HepG2 (cell line): Measurements from ENCODE around the gene RAB40C. TPM values are rescaled to one million over a fixed set of nuclear protein-coding genes. Genes with fewer than 3 reads are reported as not detected.

ENCODE experiments used
- ATAC-seq: fragments of 200-7000 bp; cut with Tn5 transposase; 3 replicates; pipeline ENCODE4 v1.9.1; 2020; ENCODE audit warnings: mild to moderate bottlenecking, moderate library complexity
- BruUV-seq: library from RNA; stranded (reverse); fragments of 400-500 nt; replicated peaks from 2 replicates; lab custom pipeline; 2021; lab: Mats Ljungman, UMichigan
- CTCF ChIA-PET: fragments of 300-600 bp; formaldehyde crosslinking; extraction: SDS; loops from one replicate; lab custom pipeline; 2021; ENCODE audit warnings: low total read pairs, inconsistent platforms, low intra/inter-chr PET ratio; lab: Yijun Ruan, JAX
- POLR2A ChIA-PET: fragments of 350-600 bp; sonication (Branson Sonifier 250); formaldehyde crosslinking; loops from one replicate; lab custom pipeline; 2020; ENCODE audit warnings: antibody characterized with exemption, inconsistent platforms; lab: Yijun Ruan, JAX
- DNase-seq: peaks from one replicate; pipeline ENCODE4 v3.0.0-alpha.2; 2015; ENCODE audit warnings: low spot score
- FAIRE-seq: peaks from 3 replicates; lab custom pipeline; 2011; peaks lifted over from hg19 to GRCh38; lab: Jason Lieb, UNC
- H2AFZ ChIP-seq: one replicate; pipeline ENCODE4 v1.6.1; 2011; ENCODE audit warnings: low read length, inconsistent platforms
- H3K27ac ChIP-seq: fragments of 300-600 bp; 3 replicates; pipeline ENCODE4 v1.8.0; 2011; ENCODE audit warnings: mixed run types, mild to moderate bottlenecking, mixed read lengths, low read length, inconsistent platforms; ENCODE audit not compliant: insufficient read depth; ENCODE audit errors: extremely low read length
- H3K27me3 ChIP-seq, 2 experiments: fragments of 200-600 bp in 1 of 2; 2 replicates in 1 of 2; 3 replicates in 1 of 2; pipeline versions ENCODE4 v1.6.0 to v1.8.0; 2011; ENCODE audit warnings: low read length in 2 of 2, mild to moderate bottlenecking in 2 of 2, moderate library complexity in 2 of 2, inconsistent platforms in 1 of 2; ENCODE audit not compliant: insufficient read depth in 2 of 2, control insufficient read depth in 1 of 2
- H3K36me3 ChIP-seq, 2 experiments: fragments of 200-600 bp in 1 of 2; replicated peaks in 1 of 2; 2 replicates in 1 of 2; 3 replicates in 1 of 2; pipeline versions ENCODE4 v1.5.1 to v1.8.0; 2011; ENCODE audit warnings: low read length in 2 of 2, inconsistent platforms in 1 of 2; ENCODE audit not compliant: insufficient read depth in 2 of 2, control insufficient read depth in 1 of 2
- H3K4me1 ChIP-seq: 2 replicates; pipeline ENCODE4 v1.5.1; 2012; ENCODE audit warnings: low read length, inconsistent platforms; ENCODE audit not compliant: insufficient read depth
- H3K4me2 ChIP-seq: 2 replicates; pipeline ENCODE4 v1.6.0; 2011; ENCODE audit warnings: low read depth, low read length, inconsistent platforms
- H3K4me3 ChIP-seq, 3 experiments: fragments of 200-600 bp in 1 of 3; sonication (generic), shearing (Covaris generic) in 1 of 3; replicated peaks in 1 of 3; 2 replicates each; pipeline ENCODE4 v1.5.1; 2011 to 2016; ENCODE audit warnings: low read length in 3 of 3, inconsistent platforms in 2 of 3, low read depth in 2 of 3, mild to moderate bottlenecking in 2 of 3, control low read depth in 1 of 3, mixed read lengths in 1 of 3; ENCODE audit not compliant: insufficient read depth in 1 of 3
- H3K79me2 ChIP-seq: one replicate; pipeline ENCODE4 v1.6.1; 2011; ENCODE audit warnings: low read length, inconsistent platforms; ENCODE audit not compliant: insufficient read depth
- H3K9ac ChIP-seq: 2 replicates; pipeline ENCODE4 v1.6.0; 2011; ENCODE audit warnings: mild to moderate bottlenecking, low read depth, low read length, inconsistent platforms; ENCODE audit not compliant: insufficient read depth
- H3K9me3 ChIP-seq: 2 replicates; pipeline ENCODE4 v1.5.1; 2012; ENCODE audit warnings: mild to moderate bottlenecking, low read length
- H4K20me1 ChIP-seq: 2 replicates; pipeline ENCODE4 v1.6.0; 2011; ENCODE audit warnings: inconsistent platforms, mild to moderate bottlenecking, low read length, moderate library complexity; ENCODE audit not compliant: insufficient read depth
- CC2D1A ChIP-seq: sonication (generic); formaldehyde crosslinking; IDR thresholded peaks from 2 replicates; pipeline ENCODE4 v1.8.1; 2023; ENCODE audit warnings: mild to moderate bottlenecking, missing genetic modification reagents
- HNRNPUL1 ChIP-seq: fragments of 200-400 bp; formaldehyde crosslinking; IDR thresholded peaks from 2 replicates; pipeline ENCODE4 v1.6.1; 2017; ENCODE audit warnings: low read depth, mild to moderate bottlenecking, low read length, moderate library complexity
- ZBTB38 ChIP-seq: sonication (generic); formaldehyde crosslinking; IDR thresholded peaks from 2 replicates; pipeline ENCODE4 v1.5.1; 2020; ENCODE audit warnings: mild to moderate bottlenecking, missing genetic modification reagents
- ZNF768 ChIP-seq: sonication (generic); formaldehyde crosslinking; IDR thresholded peaks from 2 replicates; pipeline ENCODE4 v1.4.0; 2020; ENCODE audit warnings: missing genetic modification reagents
- ZSCAN29 ChIP-seq: sonication (generic); formaldehyde crosslinking; conservative IDR thresholded peaks from 2 replicates; pipeline ENCODE4 v1.4.0; 2020; ENCODE audit warnings: mild to moderate bottlenecking, missing genetic modification reagents
- WGBS: methylation state at CpG from one replicate; pipeline ENCODE4 v1.1.6; 2017; ENCODE audit warnings: low lambda C conversion rate; 5-methylcytosine and 5-hydroxymethylcytosine counted together
- in situ Hi-C: cut with HindIII; loops from 2 replicates; pipeline ENCODE4 v1.10.0; 2017; ENCODE audit warnings: low pct_unique_long_range_greater_than_20kb; ENCODE audit not compliant: extremely low pct_ligation_motif_present
- intact Hi-C: fragments of 100-400 bp; cut with micrococcal nuclease; formaldehyde crosslinking; loops from one replicate; pipeline ENCODE4 v1.10.0; 2022; ENCODE audit not compliant: unreplicated experiment
- polyA plus RNA-seq, 8 experiments: library from polyadenylated mRNA; depleted of rRNA in 3 of 8; stranded (reverse) in 7 of 8; unstranded in 1 of 8; fragments of >200 nt; fragmentation: Illumina TruSeq in 4 of 8; extraction: Trizol in 4 of 8; gene quantifications; 2 replicates each; pipeline versions ENCODE4 v1.2.1 to v1.2.3, GENCODE V29; 2011 to 2016; ENCODE audit warnings: low read depth in 4 of 8, missing spikeins in 1 of 8, mixed read lengths in 1 of 8; ENCODE audit not compliant: insufficient read depth in 1 of 8
- total RNA-seq, 5 experiments: library from RNA; depleted of rRNA; stranded (reverse); fragments of >200 nt; fragmentation: Illumina TruSeq; extraction: Trizol; gene quantifications; 2 replicates each; pipeline ENCODE4 v1.2.3, GENCODE V29; 2016; ENCODE audit warnings: low read depth in 1 of 5
- TF ChIP-seq, protein P1 (sequence below): sonication (generic); formaldehyde crosslinking; IDR thresholded peaks from 2 replicates; pipeline ENCODE4 v1.9.0; 2021; ENCODE audit warnings: missing genetic modification reagents, mild to moderate bottlenecking, borderline replicate concordance
- TF ChIP-seq, protein P2 (sequence below): sonication (generic); formaldehyde crosslinking; IDR thresholded peaks from 2 replicates; pipeline ENCODE4 v1.4.0; 2020; ENCODE audit warnings: missing genetic modification reagents, borderline replicate concordance
- TF ChIP-seq, protein P3 (sequence below): sonication (generic); formaldehyde crosslinking; IDR thresholded peaks from 2 replicates; pipeline ENCODE4 v1.5.1; 2020; ENCODE audit warnings: mild to moderate bottlenecking, missing genetic modification reagents, moderate library complexity

RAB40C gene
- total and polyA plus RNA-seq, 2 of the 13 experiments (the other 11 are each of a cell fraction or from before 2014, with no cell fraction given): 7.7 to 11.5 TPM

GRCh38 chr16:615122-615521 is 25.3 kb downstream of the RAB40C start (continued):
- TF ChIP-seq, protein P1, sequence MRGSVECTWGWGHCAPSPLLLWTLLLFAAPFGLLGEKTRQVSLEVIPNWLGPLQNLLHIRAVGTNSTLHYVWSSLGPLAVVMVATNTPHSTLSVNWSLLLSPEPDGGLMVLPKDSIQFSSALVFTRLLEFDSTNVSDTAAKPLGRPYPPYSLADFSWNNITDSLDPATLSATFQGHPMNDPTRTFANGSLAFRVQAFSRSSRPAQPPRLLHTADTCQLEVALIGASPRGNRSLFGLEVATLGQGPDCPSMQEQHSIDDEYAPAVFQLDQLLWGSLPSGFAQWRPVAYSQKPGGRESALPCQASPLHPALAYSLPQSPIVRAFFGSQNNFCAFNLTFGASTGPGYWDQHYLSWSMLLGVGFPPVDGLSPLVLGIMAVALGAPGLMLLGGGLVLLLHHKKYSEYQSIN: no peak
- no peak for TF ChIP-seq ZSCAN29 (CRISPR knock-in tag)
- no peak for TF ChIP-seq ZNF768 (CRISPR knock-in tag)
- TF ChIP-seq, protein P2, sequence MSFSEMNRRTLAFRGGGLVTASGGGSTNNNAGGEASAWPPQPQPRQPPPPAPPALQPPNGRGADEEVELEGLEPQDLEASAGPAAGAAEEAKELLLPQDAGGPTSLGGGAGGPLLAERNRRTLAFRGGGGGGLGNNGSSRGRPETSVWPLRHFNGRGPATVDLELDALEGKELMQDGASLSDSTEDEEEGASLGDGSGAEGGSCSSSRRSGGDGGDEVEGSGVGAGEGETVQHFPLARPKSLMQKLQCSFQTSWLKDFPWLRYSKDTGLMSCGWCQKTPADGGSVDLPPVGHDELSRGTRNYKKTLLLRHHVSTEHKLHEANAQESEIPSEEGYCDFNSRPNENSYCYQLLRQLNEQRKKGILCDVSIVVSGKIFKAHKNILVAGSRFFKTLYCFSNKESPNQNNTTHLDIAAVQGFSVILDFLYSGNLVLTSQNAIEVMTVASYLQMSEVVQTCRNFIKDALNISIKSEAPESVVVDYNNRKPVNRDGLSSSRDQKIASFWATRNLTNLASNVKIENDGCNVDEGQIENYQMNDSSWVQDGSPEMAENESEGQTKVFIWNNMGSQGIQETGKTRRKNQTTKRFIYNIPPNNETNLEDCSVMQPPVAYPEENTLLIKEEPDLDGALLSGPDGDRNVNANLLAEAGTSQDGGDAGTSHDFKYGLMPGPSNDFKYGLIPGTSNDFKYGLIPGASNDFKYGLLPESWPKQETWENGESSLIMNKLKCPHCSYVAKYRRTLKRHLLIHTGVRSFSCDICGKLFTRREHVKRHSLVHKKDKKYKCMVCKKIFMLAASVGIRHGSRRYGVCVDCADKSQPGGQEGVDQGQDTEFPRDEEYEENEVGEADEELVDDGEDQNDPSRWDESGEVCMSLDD: no peak

- Histone ChIP-seq H3K27ac (no peak overlapping the region), H3K4me2 (no peak overlapping the region), H3K27me3 (no peaks in the 10 kb centered on the region), H3K36me3 (peaks cover 1 to 9% of the 10 kb centered on the region in 2 experiments; a peak in 1 of 5 replicates), H3K9ac (no peak overlapping the region), H3K4me1 (peaks cover 9% of the 10 kb centered on the region), H3K79me2 (no peaks in the 10 kb centered on the region), H4K20me1 (no peaks in the 10 kb centered on the region), H2AFZ (no peak overlapping the region), H3K4me3 (no peak overlapping the region), H3K9me3 (no peaks in the 10 kb centered on the region)
- intact Hi-C loops (no loop called here), in situ Hi-C loops (no loop called here)
- CTCF ChIA-PET: no interaction called here
- ATAC-seq: peak; percentile 35; the same call in 1 of the 3 replicates
- no peak for FAIRE-seq
- 84% methylated on average over 26 of the region's 39 CpGs for WGBS
- peak; percentile 23; the same call in 1 of the 2 replicates for TF ChIP-seq ZBTB38 (CRISPR knock-in tag)
- TF ChIP-seq, protein P3, sequence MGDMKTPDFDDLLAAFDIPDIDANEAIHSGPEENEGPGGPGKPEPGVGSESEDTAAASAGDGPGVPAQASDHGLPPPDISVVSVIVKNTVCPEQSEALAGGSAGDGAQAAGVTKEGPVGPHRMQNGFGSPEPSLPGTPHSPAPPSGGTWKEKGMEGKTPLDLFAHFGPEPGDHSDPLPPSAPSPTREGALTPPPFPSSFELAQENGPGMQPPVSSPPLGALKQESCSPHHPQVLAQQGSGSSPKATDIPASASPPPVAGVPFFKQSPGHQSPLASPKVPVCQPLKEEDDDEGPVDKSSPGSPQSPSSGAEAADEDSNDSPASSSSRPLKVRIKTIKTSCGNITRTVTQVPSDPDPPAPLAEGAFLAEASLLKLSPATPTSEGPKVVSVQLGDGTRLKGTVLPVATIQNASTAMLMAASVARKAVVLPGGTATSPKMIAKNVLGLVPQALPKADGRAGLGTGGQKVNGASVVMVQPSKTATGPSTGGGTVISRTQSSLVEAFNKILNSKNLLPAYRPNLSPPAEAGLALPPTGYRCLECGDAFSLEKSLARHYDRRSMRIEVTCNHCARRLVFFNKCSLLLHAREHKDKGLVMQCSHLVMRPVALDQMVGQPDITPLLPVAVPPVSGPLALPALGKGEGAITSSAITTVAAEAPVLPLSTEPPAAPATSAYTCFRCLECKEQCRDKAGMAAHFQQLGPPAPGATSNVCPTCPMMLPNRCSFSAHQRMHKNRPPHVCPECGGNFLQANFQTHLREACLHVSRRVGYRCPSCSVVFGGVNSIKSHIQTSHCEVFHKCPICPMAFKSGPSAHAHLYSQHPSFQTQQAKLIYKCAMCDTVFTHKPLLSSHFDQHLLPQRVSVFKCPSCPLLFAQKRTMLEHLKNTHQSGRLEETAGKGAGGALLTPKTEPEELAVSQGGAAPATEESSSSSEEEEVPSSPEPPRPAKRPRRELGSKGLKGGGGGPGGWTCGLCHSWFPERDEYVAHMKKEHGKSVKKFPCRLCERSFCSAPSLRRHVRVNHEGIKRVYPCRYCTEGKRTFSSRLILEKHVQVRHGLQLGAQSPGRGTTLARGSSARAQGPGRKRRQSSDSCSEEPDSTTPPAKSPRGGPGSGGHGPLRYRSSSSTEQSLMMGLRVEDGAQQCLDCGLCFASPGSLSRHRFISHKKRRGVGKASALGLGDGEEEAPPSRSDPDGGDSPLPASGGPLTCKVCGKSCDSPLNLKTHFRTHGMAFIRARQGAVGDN (CRISPR knock-in tag): peak; percentile 20; the same call in 1 of the 2 replicates
- no peak for TF ChIP-seq HNRNPUL1
- TF ChIP-seq CC2D1A: no peak
- POLR2A ChIA-PET: no interaction called here
- DNase-seq: no peak
- no TSS peak for BruUV-seq
These were observed 27.1 kb downstream of the RAB40C start for GRCh38 chr16:616733-617586.
